GM21576 (cell line): ENCODE data around the gene CCNB1IP1.
"Not testable (repeated sequence)": the region's sequence is repeated elsewhere in the genome, so short reads cannot be mapped to it uniquely, and the experiment has no call there.

Experiments used
- ATAC-seq: cut with Tn5 transposase; IDR thresholded peaks from one replicate; pipeline ENCODE4 v1.9.1; 2021; ENCODE audit warnings: mild to moderate bottlenecking, moderate library complexity; ENCODE audit not compliant: unreplicated experiment

Gene CCNB1IP1, protein sequence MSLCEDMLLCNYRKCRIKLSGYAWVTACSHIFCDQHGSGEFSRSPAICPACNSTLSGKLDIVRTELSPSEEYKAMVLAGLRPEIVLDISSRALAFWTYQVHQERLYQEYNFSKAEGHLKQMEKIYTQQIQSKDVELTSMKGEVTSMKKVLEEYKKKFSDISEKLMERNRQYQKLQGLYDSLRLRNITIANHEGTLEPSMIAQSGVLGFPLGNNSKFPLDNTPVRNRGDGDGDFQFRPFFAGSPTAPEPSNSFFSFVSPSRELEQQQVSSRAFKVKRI

DNA sequence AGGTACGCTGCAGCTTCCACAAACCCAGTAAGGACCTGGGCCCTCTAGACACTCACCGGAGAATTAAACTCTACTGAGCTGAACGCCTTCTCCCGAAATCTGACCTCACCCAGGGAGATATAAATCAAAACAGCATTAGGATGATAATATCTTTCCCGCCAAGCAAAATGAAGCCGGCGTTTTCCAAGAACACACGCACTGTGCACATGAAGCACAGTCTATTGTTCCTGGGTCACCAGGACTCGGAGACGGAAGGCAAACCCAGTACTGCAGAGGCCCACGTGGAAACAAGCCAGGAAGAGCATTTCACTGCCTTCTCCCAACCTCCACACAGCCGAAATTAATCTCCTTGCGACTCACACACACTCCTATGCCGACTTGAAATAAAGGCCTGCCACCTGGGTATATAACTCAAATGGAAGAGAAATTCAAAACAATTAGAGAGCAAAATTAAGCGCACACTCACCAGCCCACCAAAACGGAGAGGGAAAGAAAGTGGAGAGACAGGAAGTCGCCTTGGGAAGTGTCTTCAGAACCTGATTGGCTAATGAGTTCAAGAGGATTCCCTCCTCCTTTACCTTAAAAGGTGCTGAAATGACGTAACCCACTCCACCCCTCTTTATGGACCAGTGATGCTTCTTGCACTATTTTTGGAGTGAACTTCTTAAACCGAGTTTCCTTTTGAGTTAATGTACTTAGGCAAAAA, at the start of gene CCNB1IP1:
Gene CCNB1IP1, minus strand, starts transcription at position 492 of the 706 bp plus-strand sequence. CDS start 16,756 bp downstream, outside the sequence.
- ATAC-seq: peak; percentile 98

- no peak for ATAC-seq
These were observed 49.4 kb upstream of the CCNB1IP1 start for GRCh38 chr14:20382526-20382925.

DNA sequence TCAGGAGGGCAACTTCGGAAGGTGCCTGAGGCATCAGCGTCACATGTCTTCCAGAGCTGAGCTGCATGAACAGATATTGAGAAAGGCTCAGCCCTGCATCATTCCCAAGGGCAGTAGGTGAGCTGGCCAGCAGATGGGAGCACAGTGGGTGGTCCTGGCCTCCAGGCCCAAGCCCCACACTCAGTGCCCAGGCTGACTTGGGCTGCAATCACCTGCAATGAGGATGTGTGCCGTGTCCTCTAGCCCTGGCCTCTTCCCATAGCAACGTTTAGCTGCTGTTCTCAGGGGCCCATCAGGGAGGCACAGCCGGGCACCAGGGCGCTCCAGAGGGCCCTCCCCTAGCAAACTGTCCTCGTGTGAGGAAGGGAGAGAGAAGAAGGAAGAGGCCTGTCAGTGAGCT, 48.3 kb upstream of the CCNB1IP1 start:
- ATAC-seq: no peak

DNA sequence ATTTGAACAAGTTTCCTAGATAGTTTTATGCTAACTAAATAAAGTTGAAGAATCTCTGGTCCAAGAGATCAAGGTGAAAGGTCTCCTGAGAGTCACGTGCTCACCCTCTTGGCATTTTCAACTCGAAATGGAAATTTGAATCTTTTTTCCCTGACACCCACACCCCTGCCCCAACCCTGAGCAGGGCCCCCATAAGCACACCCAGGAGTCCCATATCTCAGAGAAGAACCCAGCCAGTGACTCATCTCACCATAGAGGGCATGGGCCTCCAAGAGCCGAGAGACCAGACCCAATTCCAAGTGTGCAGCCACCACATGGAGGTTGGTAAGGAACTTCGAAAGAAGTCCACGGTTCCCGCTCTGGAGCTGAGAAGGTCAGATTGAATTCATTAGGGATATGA, 47.6 kb upstream of the CCNB1IP1 start:
- ATAC-seq: no peak

DNA sequence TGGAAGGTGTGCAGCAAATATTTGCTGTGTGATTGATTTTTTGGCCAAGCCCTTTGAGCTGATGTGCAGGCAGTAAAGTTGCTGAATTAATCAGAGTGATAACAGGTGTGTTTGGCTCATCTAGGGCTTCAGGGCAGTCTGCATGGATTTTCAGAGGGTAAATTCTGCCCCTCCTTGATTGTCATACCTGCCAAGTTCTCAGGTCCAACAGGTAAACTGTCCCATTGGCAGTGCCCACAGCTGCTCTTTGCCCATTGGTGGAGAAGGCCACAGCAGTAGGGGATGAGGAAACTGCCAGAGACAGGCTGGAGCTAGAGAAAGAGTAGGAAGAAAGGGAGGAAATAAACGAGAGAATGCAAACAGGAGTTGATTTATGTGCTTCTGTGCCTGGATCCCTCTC, 46.7 kb upstream of the CCNB1IP1 start:
- ATAC-seq: no peak

DNA sequence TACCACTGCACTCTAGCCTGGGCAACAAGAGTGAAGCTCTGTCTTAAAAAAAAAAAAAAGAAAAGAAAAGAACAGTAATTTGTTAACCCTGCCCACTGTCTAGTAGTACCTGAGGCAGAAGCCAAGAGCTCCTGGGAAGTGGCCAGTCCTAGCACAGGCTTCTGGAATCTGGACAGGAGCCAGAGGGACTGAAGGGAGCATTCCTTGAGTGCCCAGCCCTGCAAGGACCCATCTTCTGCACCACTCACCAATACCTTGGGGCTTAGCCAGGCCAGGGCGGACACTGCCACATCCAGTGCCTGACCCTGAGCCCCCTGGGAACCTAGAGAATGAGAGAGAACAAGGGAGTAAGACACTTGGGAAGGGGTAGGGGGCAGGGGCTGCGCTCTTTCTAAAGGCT, 44.1 kb upstream of the CCNB1IP1 start:
- no peak for ATAC-seq

GRCh38 chr14:20376071-20376588, 43.1 kb upstream of the CCNB1IP1 start:
- no peak for ATAC-seq

DNA sequence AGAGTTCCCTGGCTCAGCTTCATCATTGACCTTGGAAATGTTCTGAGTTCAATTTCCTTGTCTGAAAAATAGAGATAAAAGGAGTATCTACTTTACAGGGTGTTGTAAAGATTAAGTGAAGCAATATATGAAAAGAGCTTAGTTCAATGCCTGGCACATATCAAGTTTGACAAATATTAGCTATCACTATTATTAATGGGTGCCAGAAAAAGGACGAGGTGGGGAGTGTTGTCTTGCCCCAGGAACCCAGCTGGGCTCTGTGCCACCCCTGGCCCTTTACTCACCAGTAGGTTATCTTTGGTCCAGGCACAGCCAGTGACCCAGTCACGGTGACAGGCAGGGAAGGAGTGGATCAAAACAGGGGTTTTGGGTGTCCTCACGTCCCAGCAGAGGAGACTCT, 42.4 kb upstream of the CCNB1IP1 start:
- no peak for ATAC-seq

GRCh38 chr14:20372796-20373195, 39.7 kb upstream of the CCNB1IP1 start:
- no peak for ATAC-seq

DNA sequence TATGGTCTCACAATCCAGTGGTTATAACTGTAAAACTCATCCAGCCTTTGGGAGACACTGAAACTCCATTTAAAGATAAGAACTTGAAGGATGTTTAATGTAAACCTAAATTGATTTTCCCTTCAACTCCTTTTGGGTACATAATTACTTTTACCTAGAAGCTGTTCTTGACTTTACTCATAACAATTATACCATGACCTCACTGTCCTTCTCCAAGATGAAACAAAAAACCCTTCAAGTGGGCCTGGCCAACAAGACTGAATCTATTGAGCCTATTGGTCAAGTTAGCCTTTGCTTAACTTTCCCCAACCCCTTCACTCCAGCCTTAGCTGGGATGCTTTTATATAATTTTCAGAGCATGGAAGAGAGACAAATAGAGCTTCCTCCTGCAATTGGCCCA, 32.8 kb upstream of the CCNB1IP1 start:
- no peak for ATAC-seq

DNA sequence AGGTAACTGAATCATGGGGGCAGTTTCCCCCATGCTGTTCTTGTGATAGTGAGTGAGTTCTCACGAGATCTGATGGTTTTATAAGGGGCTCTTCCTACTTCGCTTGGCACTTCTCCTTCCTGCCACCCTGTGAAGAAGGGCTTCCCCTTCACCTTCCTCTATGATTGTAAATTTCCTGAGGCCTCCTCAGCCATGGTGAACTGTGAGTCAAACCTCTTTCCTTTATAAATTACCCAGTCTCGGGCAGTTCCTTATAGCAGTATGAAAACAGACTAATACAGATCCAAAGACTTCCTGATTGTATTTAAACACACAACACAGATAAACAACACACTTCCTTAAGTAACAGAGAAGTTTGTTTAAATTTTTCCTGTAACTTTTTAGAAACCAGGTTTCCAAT, 25.4 kb upstream of the CCNB1IP1 start:
- ATAC-seq: not testable (repeated sequence)

- ATAC-seq: no peak
These were observed 23.3 kb upstream of the CCNB1IP1 start for GRCh38 chr14:20356422-20356821.

DNA sequence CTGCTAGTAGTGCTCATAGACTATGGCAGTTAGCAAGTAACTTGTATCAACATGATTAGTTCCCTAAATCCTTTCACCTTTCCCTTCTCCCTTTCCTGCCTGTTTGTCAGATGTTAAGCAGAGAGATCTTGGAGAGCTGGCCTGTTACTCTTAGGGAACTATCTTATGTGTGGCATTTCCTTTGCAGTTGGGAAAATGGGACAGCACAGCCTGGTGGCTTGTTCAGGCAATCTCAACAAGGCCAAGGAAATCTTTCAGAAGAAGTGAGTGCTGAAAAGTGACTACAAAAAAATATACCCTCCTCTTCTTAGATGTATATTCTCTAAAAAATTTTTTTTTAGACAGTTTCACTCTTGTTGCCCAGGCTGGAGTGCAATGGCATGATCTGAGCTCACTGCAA, 17.8 kb upstream of the CCNB1IP1 start:
- ATAC-seq: no peak

GRCh38 chr14:20350282-20350681, 17.2 kb upstream of the CCNB1IP1 start:
- no peak for ATAC-seq

DNA sequence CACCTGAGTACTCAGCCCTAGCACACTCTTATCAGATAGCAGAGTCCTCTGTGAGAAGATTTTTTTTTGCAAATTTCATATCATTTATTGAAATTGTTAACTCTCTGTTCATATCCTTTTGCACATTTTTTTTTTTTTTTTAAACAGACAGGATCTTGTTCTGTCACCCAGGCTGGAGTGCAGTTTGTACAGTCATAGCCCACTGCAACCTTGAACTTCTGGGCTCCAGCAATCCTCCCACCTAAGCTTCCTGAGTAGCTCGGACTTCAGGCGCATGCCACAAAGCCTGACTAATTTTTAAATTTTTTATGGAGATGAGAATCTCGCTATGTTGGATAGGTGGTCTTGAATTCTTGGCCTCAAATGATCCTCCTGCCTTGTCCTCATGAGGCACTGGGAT, 14.7 kb upstream of the CCNB1IP1 start:
- no peak for ATAC-seq

- no peak for ATAC-seq
These were observed 13.6 kb upstream of the CCNB1IP1 start for GRCh38 chr14:20346713-20347112.

GRCh38 chr14:20345366-20345765, 12.3 kb upstream of the CCNB1IP1 start:
- ATAC-seq: no peak

DNA sequence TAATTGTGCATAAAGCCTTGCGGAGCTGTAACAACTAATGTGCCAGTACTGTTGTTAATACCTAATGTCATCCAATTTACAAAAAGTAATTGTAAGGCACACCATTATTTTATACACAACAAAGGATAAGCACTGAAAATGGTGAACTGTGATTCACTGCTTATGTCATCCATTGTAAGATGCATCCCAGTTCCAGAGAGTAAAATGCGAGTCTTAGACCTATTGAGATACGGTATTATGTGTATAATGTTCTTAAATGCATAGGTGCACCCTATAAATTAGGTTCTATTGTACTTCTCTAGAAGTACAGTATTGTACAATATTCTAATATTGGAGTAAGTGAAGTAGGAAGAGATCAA, 10.8 kb upstream of the CCNB1IP1 start:
- ATAC-seq: no peak

DNA sequence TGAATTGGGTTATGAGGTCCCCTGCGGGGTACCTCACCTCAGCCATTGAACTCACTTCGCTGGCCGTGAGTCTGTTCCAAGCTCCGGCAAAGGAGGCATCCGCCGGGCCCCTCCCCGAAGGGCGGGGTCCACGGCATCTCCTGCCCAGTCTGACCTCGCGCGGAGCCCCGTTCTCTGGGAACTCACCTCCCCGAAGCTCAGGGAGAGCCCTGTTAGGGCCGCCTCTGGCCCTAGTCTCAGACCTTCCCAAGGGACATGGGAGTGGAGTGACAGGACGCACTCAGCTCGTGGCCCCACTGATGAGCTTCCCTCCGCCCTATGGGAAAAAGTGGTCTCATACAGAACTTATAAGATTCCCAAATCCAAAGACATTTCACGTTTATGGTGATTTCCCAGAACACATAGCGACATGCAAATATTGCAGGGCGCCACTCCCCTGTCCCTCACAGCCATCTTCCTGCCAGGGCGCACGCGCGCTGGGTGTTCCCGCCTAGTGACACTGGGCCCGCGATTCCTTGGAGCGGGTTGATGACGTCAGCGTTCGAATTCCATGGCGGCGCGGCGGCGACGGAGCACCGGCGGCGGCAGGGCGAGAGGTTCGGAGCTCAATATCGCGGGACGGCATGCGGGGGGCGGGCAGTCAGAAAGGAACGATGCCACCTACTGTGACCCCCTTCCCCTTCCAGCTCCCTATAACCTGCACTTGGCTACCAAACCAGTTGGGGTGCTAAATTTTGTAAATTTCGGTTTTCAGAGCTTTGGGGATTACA, 10.2 kb upstream of the CCNB1IP1 start, which contains the start of gene PARP2:
Gene PARP2, plus strand, starts transcription at position 544 of the 770 bp plus-strand sequence. Its CDS starts 7 bp downstream, at position 551.
- peak; percentile 88 for ATAC-seq

DNA sequence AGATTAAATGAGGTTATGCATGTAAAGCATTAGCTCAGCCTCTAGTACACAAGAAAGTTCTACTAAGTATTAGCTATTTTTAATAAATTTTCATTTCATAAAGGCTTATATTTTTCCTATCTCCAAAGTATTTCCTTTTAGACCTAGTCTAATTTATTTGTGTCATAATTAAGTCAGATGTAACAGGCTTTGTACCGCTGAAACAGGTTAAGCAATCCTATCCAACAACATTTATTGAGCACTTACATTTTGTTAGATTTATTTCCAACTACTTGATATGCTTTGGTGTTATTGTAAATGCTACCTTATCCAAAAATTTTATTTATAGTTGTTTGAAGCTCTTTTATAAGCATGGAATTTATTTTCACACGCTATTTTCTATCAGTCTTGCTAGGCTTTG, 8.6 kb upstream of the CCNB1IP1 start:
- no peak for ATAC-seq

- not testable (repeated sequence) for ATAC-seq
These were observed 8.0 kb upstream of the CCNB1IP1 start for GRCh38 chr14:20341032-20341431.
